HTR-8/SVneo (cell line): ENCODE results near the gene MARCO.
"Not testable (repeated sequence)": the region's sequence is repeated elsewhere in the genome, so short reads cannot be mapped to it uniquely, and the experiment has no call there.

ENCODE experiments used
- DNase-seq: peaks from one replicate; pipeline ENCODE4 v3.0.0; 2011; ENCODE audit warnings: low spot score, mixed read lengths; ENCODE audit not compliant: insufficient read length
- FAIRE-seq: peaks from 2 replicates; lab custom pipeline; 2011; peaks lifted over from hg19 to GRCh38; lab: Jason Lieb, UNC

Gene MARCO

GRCh38 chr2:118925476-118925875, 16.5 kb upstream of the MARCO start:
- no peak for FAIRE-seq
- DNase-seq = no peak

GRCh38 chr2:118925981-118926380, 16.0 kb upstream of the MARCO start:
- no peak for FAIRE-seq
- DNase-seq = no peak

GRCh38 chr2:118929059-118929458, 12.9 kb upstream of the MARCO start:
- no peak for FAIRE-seq
- DNase-seq = no peak

GRCh38 chr2:118932949-118933348, 9.0 kb upstream of the MARCO start:
- DNase-seq (no peak), FAIRE-seq (no peak)

GRCh38 chr2:118936306-118936705, 5.7 kb upstream of the MARCO start:
- FAIRE-seq (no peak), DNase-seq (no peak)

- FAIRE-seq = no peak
- no peak for DNase-seq
Measured at GRCh38 chr2:118936936-118937335, 5.1 kb upstream of the MARCO start.

- no peak for FAIRE-seq
- DNase-seq = no peak
Measured at GRCh38 chr2:118937817-118938216, 4.2 kb upstream of the MARCO start.

GRCh38 chr2:118939994-118940393, 2.0 kb upstream of the MARCO start:
- FAIRE-seq (no peak), DNase-seq (no peak)

- FAIRE-seq = no peak
- no peak for DNase-seq
Measured at GRCh38 chr2:118940486-118941120, 1.4 kb upstream of the MARCO start.

- FAIRE-seq (no peak), DNase-seq (no peak)
Measured at GRCh38 chr2:118943286-118943685, 1.3 kb downstream of the MARCO start.

- no peak for FAIRE-seq
- DNase-seq = no peak
Measured at GRCh38 chr2:118945881-118946280, 3.9 kb downstream of the MARCO start.

GRCh38 chr2:118948266-118948665, 6.3 kb downstream of the MARCO start:
- DNase-seq, FAIRE-seq: not testable (repeated sequence)

- no peak for FAIRE-seq
- DNase-seq = no peak
Measured at GRCh38 chr2:118954297-118955060, 12.5 kb downstream of the MARCO start.

GRCh38 chr2:118965737-118966136, 23.7 kb downstream of the MARCO start:
- no peak for DNase-seq
- FAIRE-seq = no peak

GRCh38 chr2:118967124-118967880, 25.3 kb downstream of the MARCO start:
- FAIRE-seq = no peak
- DNase-seq = no peak

- FAIRE-seq (no peak), DNase-seq (no peak)
Measured at GRCh38 chr2:118968042-118968441, 26.0 kb downstream of the MARCO start.

- no peak for FAIRE-seq
- no peak for DNase-seq
Measured at GRCh38 chr2:118968961-118969733, 27.2 kb downstream of the MARCO start.

- DNase-seq (no peak), FAIRE-seq (no peak)
Measured at GRCh38 chr2:118969734-118970395, 27.9 kb downstream of the MARCO start.

- FAIRE-seq (no peak), DNase-seq (no peak)
Measured at GRCh38 chr2:118970396-118971135, 28.6 kb downstream of the MARCO start.
